SK-N-MC (cell line): ENCODE measurements around the gene UTY.

ENCODE experiments used
- DNase-seq: peaks from one replicate; pipeline ENCODE4 v3.0.0-alpha.2; 2011; ENCODE audit warnings: low read depth, low spot score
- H3K27ac ChIP-seq: fragments of 200-600 bp; sonication (generic); 2 replicates; pipeline ENCODE4 v1.5.1; 2016; ENCODE audit warnings: mixed run types
- H3K36me3 ChIP-seq: fragments of 200-600 bp; sonication (generic); 2 replicates; pipeline ENCODE4 v1.6.1; 2017; ENCODE audit warnings: antibody characterized with exemption, low read length, mixed read lengths; ENCODE audit not compliant: insufficient read depth
- H3K4me3 ChIP-seq: fragments of 200-600 bp; sonication (generic); 2 replicates; pipeline ENCODE4 v1.5.1; 2016
- H3K9ac ChIP-seq: fragments of 200-600 bp; sonication (generic); 2 replicates; pipeline ENCODE4 v1.8.0; 2017; ENCODE audit warnings: mixed run types, mixed read lengths; ENCODE audit not compliant: insufficient read length
- H3K9me3 ChIP-seq: fragments of 200-600 bp; sonication (generic); 2 replicates; pipeline ENCODE4 v1.6.1; 2017; ENCODE audit warnings: low read depth, mild to moderate bottlenecking, antibody characterized with exemption, low read length, moderate library complexity, mixed read lengths
- EZH2 ChIP-seq: fragments of 200-600 bp; sonication (generic); IDR thresholded peaks from one replicate; pipeline ENCODE4 v1.6.1; 2017; ENCODE audit warnings: antibody characterized with exemption
- FOXP2 ChIP-seq: optimal IDR thresholded peaks from 2 replicates; pipeline ENCODE3; 2011; ENCODE audit warnings: mild to moderate bottlenecking, moderate library complexity; ENCODE audit not compliant: insufficient read depth; ENCODE audit errors: extremely low read length, control extremely low read depth
- POLR2AphosphoS5 ChIP-seq: IDR thresholded peaks from 2 replicates; pipeline ENCODE4 v1.6.1; 2012; ENCODE audit warnings: mild to moderate bottlenecking, low read depth, low read length, borderline replicate concordance

Gene UTY

DNA sequence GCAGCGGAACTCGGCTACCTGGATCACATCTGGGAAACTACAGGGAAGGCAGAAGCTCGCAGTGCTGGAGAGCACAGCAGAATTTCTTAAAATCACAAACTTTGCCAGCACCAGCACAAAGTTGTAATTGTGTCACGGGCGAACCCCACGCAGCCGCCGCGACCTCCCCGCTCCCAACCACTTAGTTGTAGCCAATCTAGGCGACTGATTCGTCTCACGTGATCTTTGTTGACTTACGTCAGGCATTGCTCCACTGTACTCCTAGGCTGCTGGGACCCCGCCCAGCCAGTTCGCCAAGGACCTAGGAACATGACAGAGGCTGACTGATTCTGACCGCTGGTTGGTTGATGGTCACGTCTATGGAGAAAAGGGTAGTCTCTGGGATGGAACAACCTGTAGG lies at the start of gene UTY:
TSS of gene UTY (minus strand) at position 206 of the 400 bp plus-strand sequence. CDS start 368 bp downstream, outside the sequence.
- H3K9ac ChIP-seq, result no peak within 1 kb of the TSS
- no peak within 1 kb of the TSS for H3K27ac ChIP-seq
- H3K36me3 ChIP-seq, result no peaks in the 10 kb centered on the region
- no peak within 1 kb of the TSS for H3K4me3 ChIP-seq
- TF ChIP-seq EZH2, result no peak
- no peak for TF ChIP-seq POLR2AphosphoS5
- no peak for TF ChIP-seq FOXP2
- DNase-seq, result no peak
- H3K9me3 ChIP-seq, result no peaks in the 10 kb centered on the region

DNA sequence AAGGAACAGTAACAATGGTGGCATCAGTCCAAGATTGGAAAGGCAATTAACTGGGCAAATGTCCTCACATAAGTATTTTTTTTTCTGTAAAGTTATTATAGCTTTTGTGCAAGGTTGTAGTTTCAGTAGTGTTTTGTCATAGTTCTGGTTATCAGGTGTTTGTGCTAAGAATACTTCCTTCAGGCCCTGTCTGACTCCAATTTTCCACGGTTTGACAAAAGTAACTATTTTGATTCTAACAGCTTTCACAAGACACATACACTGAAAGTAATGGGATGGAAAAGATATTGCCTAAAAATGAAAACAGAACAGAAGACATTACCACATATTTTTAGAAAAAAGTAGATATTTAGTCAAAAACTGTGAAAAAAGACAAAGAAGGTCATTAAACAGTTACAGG lies 40.6 kb upstream of the UTY start:
- no peak overlapping the region for H3K9ac ChIP-seq
- H3K36me3 ChIP-seq, result no peaks in the 10 kb centered on the region
- H3K9me3 ChIP-seq, result no peaks in the 10 kb centered on the region
- TF ChIP-seq EZH2 (no peak), POLR2AphosphoS5 (no peak)
- no peak for DNase-seq
- no peak overlapping the region for H3K4me3 ChIP-seq
- no peak overlapping the region for H3K27ac ChIP-seq

DNA sequence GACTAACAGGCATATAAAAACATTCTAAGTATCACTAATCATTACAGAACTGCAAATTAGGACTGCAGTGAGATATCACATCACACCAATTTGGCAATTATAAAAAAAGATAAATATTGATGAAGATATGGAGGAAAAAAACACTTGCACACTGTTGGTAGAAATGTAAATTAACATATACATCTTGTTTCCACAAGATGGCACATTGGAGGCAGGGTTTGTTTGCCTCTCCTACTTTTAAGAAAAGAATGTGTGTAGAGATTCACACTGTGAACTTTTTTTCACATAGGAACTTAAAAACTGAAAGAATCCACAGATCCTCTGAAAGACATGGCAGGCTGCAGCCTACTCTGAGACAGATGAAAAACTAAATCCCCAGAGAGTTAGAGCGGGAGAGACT lies 21.4 kb upstream of the UTY start:
- H3K4me3 ChIP-seq, result no peak overlapping the region
- H3K36me3 ChIP-seq, result no peaks in the 10 kb centered on the region
- H3K9me3 ChIP-seq, result no peaks in the 10 kb centered on the region
- DNase-seq, result no peak
- TF ChIP-seq EZH2, result no peak
- no peak for TF ChIP-seq POLR2AphosphoS5
- TF ChIP-seq FOXP2, result no peak
- no peak overlapping the region for H3K9ac ChIP-seq
- H3K27ac ChIP-seq, result no peak overlapping the region

DNA sequence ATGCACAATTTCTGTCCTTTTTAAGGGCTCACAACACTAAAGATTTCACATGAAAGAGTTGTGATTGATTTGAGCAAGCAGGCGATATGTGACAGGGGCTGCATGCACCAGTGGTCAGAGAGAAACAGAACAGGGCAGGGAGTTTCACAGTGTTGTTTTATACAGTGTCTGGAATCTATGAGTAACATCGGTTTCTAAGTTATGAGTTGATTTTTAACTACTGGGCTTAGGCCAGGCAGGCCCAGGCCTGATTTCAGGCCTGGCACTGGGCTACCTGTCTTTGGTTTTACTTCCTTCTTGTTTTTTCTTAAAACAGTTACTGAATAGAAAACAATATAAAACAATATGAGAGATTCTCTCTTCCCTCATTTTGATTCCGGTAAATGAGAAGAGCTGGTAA lies 13.9 kb upstream of the UTY start:
- no peak overlapping the region for H3K4me3 ChIP-seq
- TF ChIP-seq POLR2AphosphoS5, result no peak
- no peak for TF ChIP-seq EZH2
- no peak for DNase-seq
- no peak overlapping the region for H3K9ac ChIP-seq
- H3K9me3 ChIP-seq, result no peaks in the 10 kb centered on the region
- no peaks in the 10 kb centered on the region for H3K36me3 ChIP-seq
- H3K27ac ChIP-seq, result no peak overlapping the region

DNA sequence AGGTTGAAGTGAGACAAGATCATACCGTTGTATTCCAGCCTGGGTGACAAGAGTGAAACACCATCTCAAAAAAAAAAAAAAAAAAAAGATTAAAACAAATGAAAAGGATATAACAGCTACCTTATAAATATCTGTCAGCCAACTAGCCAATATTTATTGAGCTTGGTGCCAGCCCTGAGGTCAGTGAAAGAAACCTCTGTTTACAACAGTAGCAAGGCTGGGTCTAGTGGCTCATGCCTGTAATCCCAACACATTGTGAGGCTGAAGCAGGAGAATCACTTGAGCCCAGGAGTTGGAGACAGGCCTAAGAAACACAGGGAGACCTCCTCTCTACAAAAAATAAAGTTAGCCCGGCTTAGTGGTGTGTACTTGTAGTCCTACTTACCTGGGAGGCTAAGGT lies 12.6 kb upstream of the UTY start:
- no peak overlapping the region for H3K27ac ChIP-seq
- H3K4me3 ChIP-seq, result no peak overlapping the region
- H3K9me3 ChIP-seq, result no peaks in the 10 kb centered on the region
- no peak overlapping the region for H3K9ac ChIP-seq
- TF ChIP-seq EZH2, result no peak
- no peak for TF ChIP-seq FOXP2
- TF ChIP-seq POLR2AphosphoS5, result no peak
- no peak for DNase-seq
- no peaks in the 10 kb centered on the region for H3K36me3 ChIP-seq

DNA sequence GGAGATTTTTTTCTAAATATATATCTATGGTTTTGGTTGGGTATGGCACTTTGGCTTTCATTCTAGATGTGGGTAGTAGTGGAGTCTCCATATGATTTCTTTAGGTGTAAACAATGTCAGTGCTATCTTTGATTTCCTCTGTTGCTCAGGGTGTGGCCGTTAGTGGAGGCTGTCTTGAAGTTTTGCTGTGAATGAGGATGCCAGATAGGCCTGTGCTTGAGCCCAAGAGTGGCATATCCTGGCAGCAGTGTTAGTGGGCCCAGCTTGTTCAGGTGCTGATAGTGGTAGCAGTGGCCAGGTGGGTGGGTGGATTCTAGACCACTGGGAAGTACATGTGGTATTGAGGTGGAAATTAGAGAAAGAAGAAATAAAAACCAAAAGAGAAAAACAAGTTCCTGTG lies 8.9 kb upstream of the UTY start:
- Histone ChIP-seq H3K27ac (no peak overlapping the region), H3K36me3 (no peaks in the 10 kb centered on the region), H3K4me3 (no peak overlapping the region), H3K9ac (no peak overlapping the region), H3K9me3 (no peaks in the 10 kb centered on the region)
- DNase-seq, result no peak
- TF ChIP-seq EZH2, result no peak
- no peak for TF ChIP-seq FOXP2
- no peak for TF ChIP-seq POLR2AphosphoS5

DNA sequence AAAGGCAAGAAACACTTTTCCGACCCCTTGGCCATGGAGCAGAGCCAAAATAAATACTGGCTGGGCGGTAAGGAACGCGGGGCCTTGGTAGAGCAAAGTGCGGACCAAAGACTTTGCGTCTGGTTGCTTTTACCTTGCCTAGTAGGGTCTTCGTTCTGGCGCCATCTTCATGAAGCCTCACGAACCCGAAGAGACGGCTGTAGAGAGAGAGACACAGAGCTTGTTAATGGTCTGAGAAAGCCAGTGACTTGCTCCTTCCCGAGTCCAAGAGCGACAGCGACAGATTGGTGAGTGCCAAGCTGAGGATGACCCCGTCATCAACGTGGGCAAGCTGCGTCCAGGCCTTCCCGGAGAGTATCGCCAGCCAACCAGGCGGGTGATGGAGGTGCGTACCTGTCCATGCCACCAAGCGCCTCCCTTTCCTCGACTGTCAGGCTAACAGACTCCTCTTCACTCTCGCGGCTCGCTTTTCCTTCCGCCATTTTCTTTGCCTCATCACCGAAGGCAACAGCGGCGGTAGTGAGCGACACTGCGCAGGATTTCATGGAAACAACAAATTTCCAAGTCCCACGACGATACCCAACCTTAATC lies 617 bp downstream of the UTY start:
- TF ChIP-seq EZH2 (no peak), FOXP2 (no peak)
- Histone ChIP-seq H3K4me3 (no peak overlapping the region), H3K27ac (no peak overlapping the region), H3K36me3 (no peaks in the 10 kb centered on the region), H3K9me3 (no peaks in the 10 kb centered on the region), H3K9ac (no peak overlapping the region)
- DNase-seq, result no peak

DNA sequence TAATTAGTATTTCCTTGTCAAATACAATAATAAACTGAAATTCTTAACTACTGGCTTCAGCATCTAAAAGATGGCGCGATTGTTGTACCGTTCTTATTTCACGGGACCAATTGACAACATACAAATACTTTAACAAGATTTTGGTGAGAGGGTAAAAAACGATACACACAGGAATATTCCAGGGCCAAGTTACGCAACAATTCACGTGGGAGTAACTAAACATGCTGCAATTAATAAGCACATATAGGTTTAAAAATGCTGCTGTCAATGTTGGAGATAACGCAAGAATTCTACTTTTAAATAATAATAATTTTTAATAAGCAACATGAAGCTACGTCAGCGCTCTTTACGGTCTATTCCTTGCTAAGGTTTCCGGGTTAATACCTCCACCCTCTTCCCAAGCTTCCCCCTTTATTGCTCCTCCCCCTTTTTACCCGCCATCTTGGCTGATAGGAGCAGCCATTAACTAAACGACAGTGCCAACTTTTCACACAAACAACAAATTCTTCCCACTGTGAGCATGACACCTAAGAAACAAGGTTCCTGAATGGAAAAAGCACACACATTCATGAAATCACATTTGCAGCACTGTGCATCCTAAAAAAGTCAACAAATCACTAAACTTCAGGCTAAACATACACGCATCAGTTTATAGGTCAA lies 1.6 kb downstream of the UTY start:
- Histone ChIP-seq H3K36me3 (no peaks in the 10 kb centered on the region), H3K4me3 (no peak overlapping the region), H3K9me3 (no peaks in the 10 kb centered on the region), H3K27ac (no peak overlapping the region), H3K9ac (no peak overlapping the region)
- no peak for DNase-seq
- no peak for TF ChIP-seq EZH2
- TF ChIP-seq FOXP2, result no peak
- TF ChIP-seq POLR2AphosphoS5, result no peak

DNA sequence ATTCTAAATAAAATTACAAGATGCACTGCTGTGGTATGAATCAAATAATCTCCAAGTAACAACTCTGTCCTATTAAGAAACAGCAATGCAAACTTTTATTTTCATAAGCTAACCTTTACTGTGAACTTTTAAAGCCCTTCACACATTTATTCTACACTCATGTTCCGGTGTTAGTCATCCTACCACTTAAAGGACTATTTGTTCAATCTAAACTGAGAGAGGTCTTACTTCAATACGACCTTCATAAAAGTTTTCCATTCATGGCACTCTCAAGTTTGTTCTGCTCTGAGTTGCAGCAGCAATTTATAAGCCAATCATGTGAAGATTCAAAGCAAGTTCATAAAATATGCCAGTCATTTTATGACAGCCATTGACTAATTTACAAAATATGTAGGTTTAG lies 4.8 kb downstream of the UTY start:
- Histone ChIP-seq H3K27ac (no peak overlapping the region), H3K9me3 (no peaks in the 10 kb centered on the region), H3K36me3 (no peaks in the 10 kb centered on the region)

More for the DNA sequence above, 4.8 kb downstream of the UTY start:
- no peak for DNase-seq
- TF ChIP-seq FOXP2 (no peak), POLR2AphosphoS5 (no peak), EZH2 (no peak)
- H3K4me3 ChIP-seq, result no peak overlapping the region
- no peak overlapping the region for H3K9ac ChIP-seq
